GM13977 (cell line): ENCODE results near the gene NPW.

ENCODE experiments used
- DNase-seq: peaks from one replicate; pipeline ENCODE4 v3.0.0; 2012; ENCODE audit warnings: low spot score
- in situ Hi-C: fragments of 300-500 bp; cut with MboI; formaldehyde crosslinking; loops from one replicate; pipeline ENCODE4 v1.12.0; 2022; ENCODE audit warnings: low sequenced_read_pairs, low pct_unique_long_range_greater_than_20kb, mixed read lengths, inconsistent platforms; ENCODE audit not compliant: unreplicated experiment
- TF ChIP-seq, protein P1 (sequence below): IDR thresholded peaks from 2 replicates; pipeline ENCODE4 v1.5.1; 2012; ENCODE audit warnings: mild to moderate bottlenecking, control low read depth; ENCODE audit not compliant: insufficient read depth; ENCODE audit errors: extremely low read depth, missing control alignments

NPW gene

DNA sequence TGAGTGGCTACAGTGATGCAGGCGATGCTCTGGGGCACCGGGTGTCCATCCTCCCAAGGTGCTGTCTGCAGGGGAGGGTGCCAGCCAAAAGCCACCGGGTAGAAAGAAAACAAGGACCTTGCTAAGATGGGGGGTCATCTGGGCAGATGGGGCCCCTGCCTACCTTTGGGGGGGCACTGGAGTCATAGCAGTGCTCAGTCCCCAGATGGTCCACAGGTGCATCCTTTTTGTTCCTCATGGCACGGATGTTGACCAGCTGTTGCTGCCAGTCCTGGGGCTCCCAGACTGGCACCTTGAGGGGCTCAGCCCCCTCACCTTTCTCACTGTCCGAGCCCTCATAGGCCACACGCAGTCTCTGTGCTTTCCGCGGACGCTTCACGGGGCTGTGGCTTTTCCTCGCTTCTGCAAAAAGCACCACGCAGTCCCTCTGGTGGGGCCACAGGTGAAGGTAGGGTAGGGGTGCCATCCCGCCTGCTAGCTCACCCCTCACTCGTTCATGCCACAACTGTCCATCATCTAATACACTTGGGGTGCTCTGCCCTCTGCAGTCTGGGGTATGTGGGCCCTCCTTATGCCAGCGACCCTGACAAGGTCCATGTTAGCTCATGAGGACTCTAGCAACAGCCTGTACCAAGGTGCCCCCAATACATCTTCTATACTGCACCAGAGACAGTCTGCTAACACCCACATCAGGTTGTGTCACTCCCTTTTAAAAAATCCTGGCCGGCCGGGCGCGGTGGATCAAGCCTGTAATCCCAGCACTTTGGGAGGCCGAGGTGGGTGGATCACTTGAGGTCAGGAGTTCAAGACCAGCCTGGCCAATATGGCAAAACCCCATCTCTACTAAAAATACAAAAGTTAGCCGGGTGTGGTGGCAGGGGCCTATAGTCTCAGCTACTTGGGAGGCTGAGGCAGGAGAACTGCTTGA, 26.6 kb downstream of the NPW start:
- in situ Hi-C loops, result no loop called here

DNA sequence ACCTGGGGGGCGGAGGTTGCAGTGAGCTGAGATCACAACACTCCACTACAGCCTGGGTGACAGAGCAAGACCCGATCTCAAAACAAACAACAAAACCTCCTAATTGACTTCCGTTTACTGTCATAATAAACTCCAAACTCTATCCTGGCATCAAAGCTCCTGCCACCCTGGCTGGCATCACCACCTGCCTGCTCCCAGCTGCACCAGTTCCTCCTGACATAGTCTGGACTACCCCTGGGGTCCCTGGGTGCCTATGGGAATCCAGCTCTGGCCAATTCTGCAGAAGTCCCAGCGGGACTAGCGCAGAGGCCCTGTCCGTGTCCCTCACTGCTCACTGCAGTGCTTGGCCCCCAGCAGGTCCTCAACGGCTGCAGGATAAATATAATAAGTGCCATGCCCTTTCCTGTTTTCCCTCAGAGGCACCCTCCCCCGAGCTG, 27.3 kb downstream of the NPW start:
- TF ChIP-seq, protein P1, sequence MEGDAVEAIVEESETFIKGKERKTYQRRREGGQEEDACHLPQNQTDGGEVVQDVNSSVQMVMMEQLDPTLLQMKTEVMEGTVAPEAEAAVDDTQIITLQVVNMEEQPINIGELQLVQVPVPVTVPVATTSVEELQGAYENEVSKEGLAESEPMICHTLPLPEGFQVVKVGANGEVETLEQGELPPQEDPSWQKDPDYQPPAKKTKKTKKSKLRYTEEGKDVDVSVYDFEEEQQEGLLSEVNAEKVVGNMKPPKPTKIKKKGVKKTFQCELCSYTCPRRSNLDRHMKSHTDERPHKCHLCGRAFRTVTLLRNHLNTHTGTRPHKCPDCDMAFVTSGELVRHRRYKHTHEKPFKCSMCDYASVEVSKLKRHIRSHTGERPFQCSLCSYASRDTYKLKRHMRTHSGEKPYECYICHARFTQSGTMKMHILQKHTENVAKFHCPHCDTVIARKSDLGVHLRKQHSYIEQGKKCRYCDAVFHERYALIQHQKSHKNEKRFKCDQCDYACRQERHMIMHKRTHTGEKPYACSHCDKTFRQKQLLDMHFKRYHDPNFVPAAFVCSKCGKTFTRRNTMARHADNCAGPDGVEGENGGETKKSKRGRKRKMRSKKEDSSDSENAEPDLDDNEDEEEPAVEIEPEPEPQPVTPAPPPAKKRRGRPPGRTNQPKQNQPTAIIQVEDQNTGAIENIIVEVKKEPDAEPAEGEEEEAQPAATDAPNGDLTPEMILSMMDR, result no peak
- DNase-seq, result no peak
- in situ Hi-C loops, result no loop called here

More for the DNA sequence above, 26.6 kb downstream of the NPW start:
- TF ChIP-seq, protein P1, result no peak
- no peak for DNase-seq

DNA sequence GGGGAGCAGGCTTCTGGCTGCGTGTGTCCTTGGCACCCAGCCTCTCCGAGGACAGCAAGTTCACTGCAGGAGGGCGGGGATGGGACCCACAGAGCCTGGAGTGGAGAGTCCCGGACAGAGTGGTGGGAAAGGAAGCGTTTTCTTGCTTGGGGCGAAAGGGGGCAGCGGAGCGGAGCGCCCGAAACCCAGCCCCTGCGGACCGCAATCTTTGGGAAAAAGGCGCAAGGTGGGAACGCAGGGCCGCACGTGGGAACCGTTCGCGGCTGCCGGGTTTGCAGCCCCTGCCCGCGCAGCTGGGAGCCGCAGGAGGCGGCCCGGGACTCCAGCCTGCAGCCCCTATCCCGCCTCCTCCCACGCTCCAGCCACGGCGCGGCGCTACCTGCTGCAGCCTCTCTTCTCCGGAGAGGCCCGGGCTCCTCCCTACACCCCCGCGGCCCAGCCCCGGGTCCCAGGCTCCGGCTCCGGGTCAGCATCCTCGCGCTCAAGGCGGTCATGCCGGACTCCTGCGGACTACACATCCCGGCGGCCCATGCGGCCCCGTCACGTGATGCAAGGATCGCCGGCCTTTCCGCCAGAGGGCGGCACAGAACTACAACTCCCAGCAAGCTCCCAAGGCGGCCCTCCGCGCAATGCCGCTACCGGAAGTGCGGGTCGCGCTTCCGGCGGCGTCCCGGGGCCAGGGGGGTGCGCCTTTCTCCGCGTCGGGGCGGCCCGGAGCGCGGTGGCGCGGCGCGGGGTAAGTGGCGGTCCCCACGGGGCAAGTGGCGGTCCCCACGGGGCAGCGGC, 27.9 kb downstream of the NPW start, which contains the start of the genes NTHL1 and TSC2:
Gene NTHL1 (minus strand): TSS at position 505 of the 786 bp plus-strand sequence. CDS start 11 bp downstream, at position 494.
Gene TSC2 (plus strand): TSS at position 656 of the 786 bp plus-strand sequence. CDS start 631 bp downstream, outside the sequence.
- TF ChIP-seq, protein P1, result peak; percentile 1
- peak; percentile 100 for DNase-seq
- in situ Hi-C loops, result no loop called here

DNA sequence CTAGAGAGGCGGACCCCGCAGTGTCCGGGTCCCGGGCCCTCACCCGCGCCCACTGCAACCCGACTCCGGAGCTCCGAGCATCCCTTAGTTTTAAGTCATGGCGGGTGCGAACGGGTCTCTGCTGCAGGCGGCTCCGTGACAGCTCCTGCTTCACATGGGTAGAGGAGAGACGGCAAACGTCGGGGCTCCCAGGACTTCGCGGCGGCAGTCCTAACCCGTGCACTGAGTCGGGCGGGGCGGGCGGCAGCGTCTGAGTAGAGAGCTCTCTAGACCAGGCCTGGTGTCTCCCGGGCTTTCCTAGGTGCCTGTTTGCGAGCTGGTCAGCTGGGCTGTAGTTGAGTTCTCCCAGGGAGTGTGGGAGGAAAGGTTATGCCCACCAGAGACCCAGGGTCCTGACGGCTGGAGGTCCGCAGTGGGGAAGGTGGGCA, 28.5 kb downstream of the NPW start:
- TF ChIP-seq, protein P1, result no peak
- DNase-seq, result no peak
- in situ Hi-C loops, result no loop called here

DNA sequence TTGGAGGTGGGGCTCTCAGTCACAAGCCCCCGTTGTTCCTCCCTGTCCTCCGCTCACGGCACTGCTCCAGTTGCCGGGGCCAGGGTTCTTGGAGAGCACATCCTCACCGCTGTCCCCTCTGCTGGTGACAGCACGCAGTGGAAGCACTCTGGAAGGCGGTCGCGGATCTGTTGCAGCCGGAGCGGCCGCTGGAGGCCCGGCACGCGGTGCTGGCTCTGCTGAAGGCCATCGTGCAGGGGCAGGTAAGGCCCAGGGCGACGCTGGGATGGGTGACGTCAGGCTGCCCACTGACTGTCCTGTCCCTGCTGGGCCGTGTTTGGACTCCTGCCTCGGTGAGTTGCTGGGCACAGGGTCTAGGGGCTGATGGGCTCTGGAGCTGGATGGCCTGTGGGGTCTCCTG, 33.6 kb downstream of the NPW start:
- in situ Hi-C loops, result no loop called here
- TF ChIP-seq, protein P1, result no peak
- no peak for DNase-seq

DNA sequence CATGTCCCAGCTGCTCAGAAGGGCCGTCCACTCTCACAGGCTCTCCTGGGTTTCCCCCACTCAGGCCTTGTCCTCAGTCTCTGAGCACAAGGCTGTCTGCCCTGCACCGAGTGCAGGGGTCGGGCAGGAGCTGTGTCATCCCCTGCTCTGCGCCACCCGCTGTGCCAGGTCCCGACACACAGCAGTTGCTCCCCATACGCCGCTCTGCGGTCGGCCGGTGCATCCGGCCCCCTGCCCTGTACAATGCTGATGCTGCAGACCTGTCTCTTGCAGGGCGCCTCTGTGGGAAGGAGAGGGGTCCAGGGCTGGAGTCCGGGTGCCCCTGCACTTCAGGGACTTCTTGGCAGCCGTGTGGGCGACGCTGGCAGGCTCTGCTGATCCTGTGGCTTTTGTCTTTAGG, 34.3 kb downstream of the NPW start:
- no peak for DNase-seq
- TF ChIP-seq, protein P1, result no peak
- in situ Hi-C loops, result no loop called here
